IgD-negative memory B cell (primary cell): ENCODE data around the gene ALG14. TPM values are rescaled to one million over a fixed set of nuclear protein-coding genes. Genes with fewer than 3 reads are reported as not detected.

Experiments
- H3K27ac Mint-ChIP-seq, 3 donors: one replicate each; pipeline ENCODE4 v1.8.0; 2020 to 2022; ENCODE audit warnings: mild to moderate bottlenecking in 3 of 3, mixed read lengths in 3 of 3, moderate library complexity in 1 of 3
- H3K27me3 Mint-ChIP-seq: one replicate; pipeline ENCODE4 v1.8.0; 2021; ENCODE audit warnings: mixed read lengths
- H3K36me3 Mint-ChIP-seq: one replicate; pipeline ENCODE4 v1.8.0; 2020; ENCODE audit warnings: mild to moderate bottlenecking, mixed read lengths
- H3K4me1 Mint-ChIP-seq, 3 donors: one replicate each; pipeline ENCODE4 v1.8.0; 2020 to 2022; ENCODE audit warnings: mixed read lengths in 3 of 3, mild to moderate bottlenecking in 1 of 3
- H3K4me3 Mint-ChIP-seq, 4 donors: one replicate each; pipeline ENCODE4 v1.8.0; 2020 to 2022; ENCODE audit warnings: mild to moderate bottlenecking in 4 of 4, mixed read lengths in 4 of 4, moderate library complexity in 3 of 4
- H3K9me3 Mint-ChIP-seq, 3 donors: one replicate each; pipeline ENCODE4 v1.8.0; 2020 to 2021; ENCODE audit warnings: mixed read lengths in 3 of 3, mild to moderate bottlenecking in 1 of 3
- polyA plus RNA-seq: library from polyadenylated mRNA; unstranded; fragments of 300-500 nt; fragmentation: Illumina TruSeq; gene quantifications from one replicate; pipeline ENCODE4 v1.2.3, GENCODE V29; 2021

Gene ALG14
- 3.5 TPM for polyA plus RNA-seq

- Mint-ChIP-seq H3K4me3 (peak within 1 kb of the TSS; percentile 88 to 100 (median 100)), H3K27ac (peak within 1 kb of the TSS; percentile 91 to 100 (median 99)), H3K9me3 (no peaks in the 10 kb centered on the region), H3K27me3 (peaks cover 4% of the 10 kb centered on the region), H3K36me3 (no peaks in the 10 kb centered on the region), H3K4me1 (peaks cover 10 to 12% (median 11%) of the 10 kb centered on the region in 3 donors)
These were observed at the start of gene ALG14 for GRCh38 chr1:95072532-95073419. ALG14 (minus strand) TSS chr1:95072951; CDS start chr1:95072898, 53 bp downstream.

DNA sequence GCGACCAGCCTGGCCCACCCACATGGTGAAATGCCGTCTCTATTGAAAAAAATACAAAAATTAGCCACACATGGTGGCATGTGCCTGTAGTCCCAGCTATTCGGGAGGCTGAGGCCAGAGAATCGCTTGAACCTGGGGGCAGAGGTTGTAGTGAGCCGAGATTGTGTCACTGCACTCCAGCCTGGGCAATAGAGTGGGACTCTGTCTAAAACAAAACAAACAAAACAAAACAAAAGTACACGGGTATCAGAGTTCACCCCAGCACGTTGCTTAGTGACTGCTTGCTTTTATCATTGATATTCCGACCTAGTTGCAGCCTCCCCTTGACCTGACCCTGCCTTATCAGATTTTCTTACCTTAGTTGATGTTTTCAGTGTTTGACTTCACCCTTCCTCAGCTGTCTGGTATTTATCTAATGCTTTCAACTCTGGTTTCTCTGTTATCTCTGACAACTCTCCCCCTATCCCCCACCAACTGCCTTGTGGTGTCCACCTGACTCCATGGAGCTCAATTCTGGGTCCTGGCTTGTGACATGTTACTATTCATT lies 49.5 kb upstream of the ALG14 start:
- Mint-ChIP-seq H3K4me3 (no peak overlapping the region), H3K36me3 (peaks cover 2% of the 10 kb centered on the region), H3K27me3 (peaks cover 16% of the 10 kb centered on the region), H3K9me3 (peaks cover 0 to 1% (median 0%) of the 10 kb centered on the region in 3 donors), H3K4me1 (peaks cover 4 to 27% (median 6%) of the 10 kb centered on the region in 3 donors), H3K27ac (no peak overlapping the region)

DNA sequence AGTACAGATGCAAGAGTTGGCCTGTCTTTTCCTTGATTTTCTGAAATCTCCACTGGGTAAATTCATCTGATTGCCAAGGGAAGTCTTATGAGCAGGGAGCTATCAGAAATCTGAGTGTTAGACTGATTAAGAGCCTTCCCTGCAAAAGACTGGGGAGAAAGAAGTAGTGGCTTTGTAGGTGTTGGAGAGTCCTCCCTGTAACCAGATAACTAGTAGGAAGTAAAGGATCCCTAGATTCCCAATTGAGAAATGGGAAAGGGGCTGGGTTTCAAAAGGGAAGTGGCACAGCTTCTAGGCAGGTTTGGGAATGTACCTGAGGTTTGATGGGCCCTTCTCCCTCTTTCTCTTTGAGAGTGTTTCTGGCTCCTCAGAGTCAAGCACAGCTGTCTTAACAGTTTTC lies 46.5 kb upstream of the ALG14 start:
- no peaks in the 10 kb centered on the region for H3K9me3 Mint-ChIP-seq
- H3K36me3 Mint-ChIP-seq: peaks cover 2% of the 10 kb centered on the region
- H3K27me3 Mint-ChIP-seq: peaks cover 19% of the 10 kb centered on the region
- H3K4me1 Mint-ChIP-seq: peaks cover 8 to 33% (median 8%) of the 10 kb centered on the region in 3 donors
- H3K4me3 Mint-ChIP-seq: peak overlapping the region in 3 of 4 donors; percentile 77 to 89 (median 86)
- no peak overlapping the region for H3K27ac Mint-ChIP-seq

- H3K4me3 Mint-ChIP-seq: peak overlapping the region; percentile 77 to 97 (median 88)
- H3K27me3 Mint-ChIP-seq: peaks cover 19% of the 10 kb centered on the region
- H3K27ac Mint-ChIP-seq: peak overlapping the region in 2 of 3 donors; percentile 68 to 88
- no peaks in the 10 kb centered on the region for H3K9me3 Mint-ChIP-seq
- H3K36me3 Mint-ChIP-seq: no peaks in the 10 kb centered on the region
- H3K4me1 Mint-ChIP-seq: peaks cover 8 to 33% (median 8%) of the 10 kb centered on the region in 3 donors
These were observed 46.0 kb upstream of the ALG14 start for GRCh38 chr1:95118710-95119109.

- H3K4me1 Mint-ChIP-seq: peaks cover 8 to 33% (median 8%) of the 10 kb centered on the region in 3 donors
- H3K36me3 Mint-ChIP-seq: no peaks in the 10 kb centered on the region
- H3K4me3 Mint-ChIP-seq: peak overlapping the region; percentile 86 to 97 (median 92)
- peaks cover 19% of the 10 kb centered on the region for H3K27me3 Mint-ChIP-seq
- peak overlapping the region in 2 of 3 donors; percentile 60 to 71 for H3K27ac Mint-ChIP-seq
- H3K9me3 Mint-ChIP-seq: no peaks in the 10 kb centered on the region
These were observed 45.3 kb upstream of the ALG14 start for GRCh38 chr1:95118067-95118499.

GRCh38 chr1:95117207-95118066 lies 44.7 kb upstream of the ALG14 start, which contains the start of gene TLCD4:
TLCD4 (plus strand) TSS chr1:95117355; CDS start chr1:95143902, 26,547 bp downstream.
- H3K4me1 Mint-ChIP-seq: peaks cover 8 to 33% (median 8%) of the 10 kb centered on the region in 3 donors
- peaks cover 19% of the 10 kb centered on the region for H3K27me3 Mint-ChIP-seq
- H3K27ac Mint-ChIP-seq: peak within 1 kb of the TSS; percentile 60 to 90 (median 69)
- peak within 1 kb of the TSS; percentile 86 to 98 (median 94) for H3K4me3 Mint-ChIP-seq
- no peaks in the 10 kb centered on the region for H3K36me3 Mint-ChIP-seq
- no peaks in the 10 kb centered on the region for H3K9me3 Mint-ChIP-seq

GRCh38 chr1:95116580-95117206 lies 43.9 kb upstream of the ALG14 start:
- Mint-ChIP-seq H3K4me1 (peaks cover 8 to 34% (median 8%) of the 10 kb centered on the region in 3 donors), H3K36me3 (no peaks in the 10 kb centered on the region), H3K27ac (peak overlapping the region in 2 of 3 donors; percentile 69 to 90), H3K27me3 (peaks cover 19% of the 10 kb centered on the region), H3K9me3 (no peaks in the 10 kb centered on the region), H3K4me3 (peak overlapping the region; percentile 86 to 98 (median 94))

DNA sequence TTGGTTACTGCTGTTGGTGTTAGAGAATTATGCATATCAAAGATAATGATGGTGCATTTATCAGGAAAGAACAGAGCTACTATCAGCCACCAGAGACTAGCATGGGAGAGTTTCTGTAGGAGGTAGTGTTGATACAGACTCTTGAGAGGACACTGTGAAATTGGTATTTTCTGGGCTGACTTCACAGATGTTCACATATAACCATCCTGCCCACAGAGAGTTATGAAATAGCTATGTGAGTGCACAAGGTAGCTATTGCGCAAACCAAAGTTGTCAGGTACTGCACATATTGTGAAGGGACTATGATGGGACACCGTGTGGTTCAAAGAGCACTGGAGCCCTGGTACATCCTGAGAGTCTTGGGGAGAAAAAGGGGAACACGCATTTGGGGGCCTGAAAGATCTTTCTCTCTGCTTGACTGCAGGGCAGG lies 43.0 kb upstream of the ALG14 start:
- Mint-ChIP-seq H3K27me3 (peaks cover 18% of the 10 kb centered on the region), H3K27ac (no peak overlapping the region), H3K4me1 (peaks cover 8 to 31% (median 8%) of the 10 kb centered on the region in 3 donors), H3K36me3 (no peaks in the 10 kb centered on the region), H3K9me3 (no peaks in the 10 kb centered on the region), H3K4me3 (peak overlapping the region in 2 of 4 donors; percentile 40 to 86)

DNA sequence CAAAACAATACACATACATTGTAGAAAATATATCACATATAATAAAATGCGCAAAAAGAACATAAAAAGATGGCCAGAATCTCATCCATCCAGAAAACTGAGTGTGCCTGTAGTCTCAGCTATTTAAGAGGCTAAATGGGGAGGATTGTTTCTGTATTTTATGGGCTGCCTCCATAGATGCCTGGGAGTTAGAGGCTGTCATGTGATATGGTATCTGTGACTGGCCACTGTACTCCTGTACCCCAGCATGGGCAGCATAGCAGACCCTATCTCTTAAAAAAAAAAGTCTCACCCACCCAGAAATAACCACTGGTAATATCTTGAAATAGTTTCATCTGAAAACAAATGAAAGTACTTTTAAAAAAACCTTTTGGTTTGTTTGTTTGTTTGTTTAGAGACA lies 40.9 kb upstream of the ALG14 start:
- H3K9me3 Mint-ChIP-seq: no peaks in the 10 kb centered on the region
- peaks cover 9% of the 10 kb centered on the region for H3K27me3 Mint-ChIP-seq
- peaks cover 5 to 13% (median 8%) of the 10 kb centered on the region in 3 donors for H3K4me1 Mint-ChIP-seq
- no peak overlapping the region for H3K4me3 Mint-ChIP-seq
- no peaks in the 10 kb centered on the region for H3K36me3 Mint-ChIP-seq
- no peak overlapping the region for H3K27ac Mint-ChIP-seq

- Mint-ChIP-seq H3K27me3 (peaks cover 2% of the 10 kb centered on the region), H3K4me3 (no peak overlapping the region), H3K9me3 (no peaks in the 10 kb centered on the region), H3K36me3 (no peaks in the 10 kb centered on the region), H3K4me1 (peaks cover 0 to 5% (median 2%) of the 10 kb centered on the region in 3 donors), H3K27ac (no peak overlapping the region)
These were observed 38.3 kb upstream of the ALG14 start for GRCh38 chr1:95111014-95111413.

DNA sequence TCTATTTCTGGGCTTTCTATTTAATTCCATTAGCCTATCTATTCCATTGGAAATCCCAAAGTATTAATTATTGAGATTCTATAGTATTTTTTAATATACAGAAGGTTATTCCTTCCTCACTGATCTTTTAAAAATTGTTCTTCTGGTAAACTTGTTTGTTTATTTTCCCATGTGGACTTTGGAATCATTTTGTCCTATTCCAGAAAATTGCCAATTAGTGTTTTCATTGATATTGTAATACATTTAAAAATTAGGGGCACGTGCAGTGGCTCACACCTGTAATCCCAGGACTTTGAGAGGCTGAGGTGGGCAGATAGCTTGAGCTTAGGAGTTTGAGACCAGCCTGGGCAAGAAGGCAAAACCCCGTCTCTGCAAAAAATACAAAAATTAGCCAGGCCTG lies 36.0 kb upstream of the ALG14 start:
- Mint-ChIP-seq H3K9me3 (no peaks in the 10 kb centered on the region), H3K27me3 (peaks cover 4% of the 10 kb centered on the region), H3K27ac (no peak overlapping the region)

GRCh38 chr1:95098196-95098595 lies 25.4 kb upstream of the ALG14 start:
- Mint-ChIP-seq H3K27me3 (no peaks in the 10 kb centered on the region), H3K36me3 (peaks cover 2% of the 10 kb centered on the region), H3K4me3 (no peak overlapping the region), H3K9me3 (no peaks in the 10 kb centered on the region), H3K27ac (no peak overlapping the region), H3K4me1 (peaks cover 8 to 12% (median 10%) of the 10 kb centered on the region in 3 donors)

More for the DNA sequence above, 36.0 kb upstream of the ALG14 start:
- H3K4me1 Mint-ChIP-seq: peaks cover 0 to 4% (median 0%) of the 10 kb centered on the region in 3 donors
- H3K4me3 Mint-ChIP-seq: no peak overlapping the region
- H3K36me3 Mint-ChIP-seq: no peaks in the 10 kb centered on the region

- Mint-ChIP-seq H3K4me1 (peaks cover 8 to 12% (median 10%) of the 10 kb centered on the region in 3 donors), H3K27ac (no peak overlapping the region), H3K36me3 (peaks cover 2% of the 10 kb centered on the region), H3K27me3 (no peaks in the 10 kb centered on the region), H3K4me3 (no peak overlapping the region), H3K9me3 (peaks cover 0 to 1% (median 0%) of the 10 kb centered on the region in 3 donors)
These were observed 24.7 kb upstream of the ALG14 start for GRCh38 chr1:95097426-95097825.
